Fibroblast of lung (primary cell): Measurements from ENCODE around the gene SCGB3A1. TPM values are rescaled to one million over a fixed set of nuclear protein-coding genes. Genes with fewer than 3 reads are reported as not detected.

Experiments used
- DNase-seq, 2 donors: peaks; one replicate each; pipeline versions ENCODE4 v3.0.0 to v3.0.0-alpha.2; 2010; ENCODE audit warnings: low read depth in 2 of 2
- H2AFZ ChIP-seq: 2 replicates; pipeline ENCODE4 v1.5.1; 2012; ENCODE audit warnings: low read length, control low read depth, inconsistent platforms
- H3K27ac ChIP-seq: 2 replicates; pipeline ENCODE4 v1.5.1; 2011; ENCODE audit warnings: low read length, control low read depth; ENCODE audit not compliant: insufficient read depth
- H3K27me3 ChIP-seq: 2 replicates; pipeline ENCODE4 v1.5.1; 2011; ENCODE audit warnings: mild to moderate bottlenecking, low read length; ENCODE audit not compliant: control insufficient read depth, insufficient read depth
- H3K36me3 ChIP-seq: 2 replicates; pipeline ENCODE4 v1.5.1; 2011; ENCODE audit warnings: low read length; ENCODE audit not compliant: control insufficient read depth, insufficient read depth
- H3K4me1 ChIP-seq: 2 replicates; pipeline ENCODE4 v1.5.1; 2011; ENCODE audit warnings: low read length; ENCODE audit not compliant: control insufficient read depth, insufficient read depth; ENCODE audit errors: extremely low read depth
- H3K4me2 ChIP-seq: 2 replicates; pipeline ENCODE4 v1.5.1; 2011; ENCODE audit warnings: low read length, control low read depth; ENCODE audit not compliant: insufficient read depth; ENCODE audit errors: extremely low read depth
- H3K4me3 ChIP-seq, 4 experiments: fragments of 200-600 bp in 1 of 4; sonication (generic) in 1 of 4; replicated peaks in 1 of 4; 2 replicates each; pipeline ENCODE4 v1.5.1; 2011 to 2016; ENCODE audit warnings: low read length in 4 of 4, low read depth in 3 of 4, mild to moderate bottlenecking in 3 of 4, control low read depth in 2 of 4, inconsistent platforms in 1 of 4, mixed read lengths in 1 of 4; ENCODE audit not compliant: insufficient read depth in 1 of 4; ENCODE audit errors: control extremely low read depth in 1 of 4
- H3K79me2 ChIP-seq: 2 replicates; pipeline ENCODE4 v1.5.1; 2012; ENCODE audit warnings: mild to moderate bottlenecking, low read length, inconsistent platforms; ENCODE audit not compliant: control insufficient read depth, insufficient read depth
- H3K9ac ChIP-seq: 2 replicates; pipeline ENCODE4 v1.5.1; 2011; ENCODE audit warnings: mild to moderate bottlenecking, low read length, control low read depth; ENCODE audit not compliant: insufficient read depth
- H3K9me3 ChIP-seq: 2 replicates; pipeline ENCODE4 v1.5.1; 2012; ENCODE audit warnings: low read depth, low read length; ENCODE audit not compliant: control insufficient read depth, insufficient read depth
- H4K20me1 ChIP-seq: 2 replicates; pipeline ENCODE4 v1.5.1; 2011; ENCODE audit warnings: low read length; ENCODE audit not compliant: control insufficient read depth, insufficient read depth; ENCODE audit errors: extremely low read depth
- CTCF ChIP-seq, 2 donors: IDR thresholded peaks in 1 of 2; conservative IDR thresholded peaks in 1 of 2; 1 replicate in 1 of 2; 2 replicates in 1 of 2; pipeline ENCODE4 v1.5.1; 2011 to 2012; ENCODE audit warnings: low read length in 2 of 2, control low read depth in 1 of 2, inconsistent platforms in 1 of 2, low read depth in 1 of 2, mild to moderate bottlenecking in 1 of 2
- EZH2 ChIP-seq: IDR thresholded peaks from 2 replicates; pipeline ENCODE4 v1.5.1; 2012; ENCODE audit warnings: low read length, control low read depth, mild to moderate bottlenecking; ENCODE audit errors: missing control alignments
- polyA plus RNA-seq, 2 donors: library from polyadenylated mRNA; depleted of rRNA in 1 of 2; stranded (reverse) in 1 of 2; unstranded in 1 of 2; fragments of >200 nt; gene quantifications; 2 replicates each; pipeline ENCODE4 v1.2.1, GENCODE V29; 2011 to 2012; ENCODE audit warnings: missing spikeins in 1 of 2
- total RNA-seq: library from RNA; depleted of rRNA; stranded (reverse); fragments of >200 nt; gene quantifications from 2 replicates; pipeline ENCODE4 v1.2.1, GENCODE V29; 2014

SCGB3A1 gene
- total and polyA plus RNA-seq, 2 donors (not counting 1 experiment from before 2014, with no cell fraction given), result not detected

- Histone ChIP-seq H3K4me2 (no peak overlapping the region), H2AFZ (no peak overlapping the region)
These were observed 44.7 kb upstream of the SCGB3A1 start for GRCh38 chr5:180636016-180636402.

GRCh38 chr5:180633283-180634177 is 42.2 kb upstream of the SCGB3A1 start:
- no peaks in the 10 kb centered on the region for H3K36me3 ChIP-seq
- H3K4me3 ChIP-seq, result no peak overlapping the region
- TF ChIP-seq CTCF (conservative IDR thresholded peaks at IDR 0.05 in 1 of 2, IDR thresholded peaks at IDR 0.05 in 1 of 2; ENCODE audit: low read depth in 1 of 2, low read length in 2 of 2) (no peak), EZH2 (no peak)
- H3K79me2 ChIP-seq, result no peaks in the 10 kb centered on the region
- H2AFZ ChIP-seq, result no peak overlapping the region
- no peak overlapping the region for H3K27ac ChIP-seq
- H3K9me3 ChIP-seq, result no peaks in the 10 kb centered on the region
- no peak for DNase-seq
- H3K27me3 ChIP-seq, result no peaks in the 10 kb centered on the region
- H4K20me1 ChIP-seq, result no peaks in the 10 kb centered on the region
- no peak overlapping the region for H3K4me2 ChIP-seq
- H3K9ac ChIP-seq, result no peak overlapping the region
- no peaks in the 10 kb centered on the region for H3K4me1 ChIP-seq

More at GRCh38 chr5:180636016-180636402, 44.7 kb upstream of the SCGB3A1 start:
- Histone ChIP-seq H3K79me2 (no peaks in the 10 kb centered on the region), H3K4me3 (no peak overlapping the region), H3K27ac (no peak overlapping the region), H3K9me3 (no peaks in the 10 kb centered on the region), H4K20me1 (no peaks in the 10 kb centered on the region), H3K36me3 (no peaks in the 10 kb centered on the region), H3K27me3 (no peaks in the 10 kb centered on the region), H3K9ac (no peak overlapping the region), H3K4me1 (no peaks in the 10 kb centered on the region)
- TF ChIP-seq EZH2 (no peak), CTCF (conservative IDR thresholded peaks at IDR 0.05 in 1 of 2, IDR thresholded peaks at IDR 0.05 in 1 of 2; ENCODE audit: low read depth in 1 of 2, low read length in 2 of 2) (no peak)
- no peak for DNase-seq

GRCh38 chr5:180632768-180633167 is 41.5 kb upstream of the SCGB3A1 start:
- no peak for TF ChIP-seq CTCF (conservative IDR thresholded peaks at IDR 0.05 in 1 of 2, IDR thresholded peaks at IDR 0.05 in 1 of 2; ENCODE audit: low read depth in 1 of 2, low read length in 2 of 2)
- no peak for TF ChIP-seq EZH2
- H3K27ac ChIP-seq, result no peak overlapping the region
- H3K9ac ChIP-seq, result no peak overlapping the region
- no peak for DNase-seq
- H3K4me1 ChIP-seq, result no peaks in the 10 kb centered on the region
- no peak overlapping the region for H3K4me2 ChIP-seq
- H3K4me3 ChIP-seq, result no peak overlapping the region
- H2AFZ ChIP-seq, result no peak overlapping the region
- H3K9me3 ChIP-seq, result no peaks in the 10 kb centered on the region
- no peaks in the 10 kb centered on the region for H3K27me3 ChIP-seq
- H3K79me2 ChIP-seq, result no peaks in the 10 kb centered on the region
- H4K20me1 ChIP-seq, result no peaks in the 10 kb centered on the region
- H3K36me3 ChIP-seq, result no peaks in the 10 kb centered on the region
